Neuronal stem cell (in vitro differentiated cells): ENCODE results near the gene PIM2.

ENCODE experiments used
- DNase-seq: peaks from one replicate; pipeline ENCODE4 v3.0.0-alpha.2; 2013; ENCODE audit warnings: low spot score
- H2AFZ ChIP-seq: one replicate; pipeline ENCODE4 v1.6.1; 2013; ENCODE audit warnings: mild to moderate bottlenecking, low read length, inconsistent platforms
- H2AK5ac ChIP-seq: 2 replicates; pipeline ENCODE4 v1.6.1; 2013; ENCODE audit warnings: low read depth, mild to moderate bottlenecking, inconsistent platforms, low read length, moderate library complexity, mixed read lengths
- H2BK120ac ChIP-seq: 2 replicates; pipeline ENCODE4 v1.6.1; 2013; ENCODE audit warnings: low read depth, mild to moderate bottlenecking, inconsistent platforms, low read length, moderate library complexity, mixed read lengths
- H2BK12ac ChIP-seq: one replicate; pipeline ENCODE4 v1.6.1; 2013; ENCODE audit warnings: low read length, inconsistent platforms
- H2BK15ac ChIP-seq: 2 replicates; pipeline ENCODE4 v1.6.1; 2013; ENCODE audit warnings: mild to moderate bottlenecking, low read length, inconsistent platforms, mixed read lengths
- H2BK5ac ChIP-seq: one replicate; pipeline ENCODE4 v1.6.1; 2013; ENCODE audit warnings: inconsistent platforms, mild to moderate bottlenecking, low read length, moderate library complexity
- H3K14ac ChIP-seq: one replicate; pipeline ENCODE4 v1.6.1; 2013; ENCODE audit warnings: low read length, inconsistent platforms
- H3K18ac ChIP-seq: 2 replicates; pipeline ENCODE4 v1.6.1; 2013; ENCODE audit warnings: low read length, inconsistent platforms
- H3K23ac ChIP-seq: 2 replicates; pipeline ENCODE4 v1.6.1; 2013; ENCODE audit warnings: low read depth, mild to moderate bottlenecking, mixed read lengths, low read length, inconsistent platforms; ENCODE audit not compliant: poor library complexity
- H3K27ac ChIP-seq: replicated peaks from 3 replicates; pipeline ENCODE4 v1.5.1; 2013; ENCODE audit warnings: low read length, inconsistent platforms
- H3K27me3 ChIP-seq, 3 experiments: 2 replicates each; pipeline ENCODE4 v1.6.1; 2013; ENCODE audit warnings: low read length in 3 of 3, mild to moderate bottlenecking in 2 of 3, inconsistent platforms in 1 of 3, low read depth in 1 of 3, mixed read lengths in 1 of 3, moderate library complexity in 1 of 3; ENCODE audit not compliant: control insufficient read depth in 3 of 3, insufficient read depth in 3 of 3
- H3K36me3 ChIP-seq, 2 donors: replicated peaks in 1 of 2; 2 replicates each; pipeline ENCODE4 v1.6.1; 2013; ENCODE audit warnings: low read length in 2 of 2; ENCODE audit not compliant: control insufficient read depth in 2 of 2, insufficient read depth in 2 of 2
- H3K4ac ChIP-seq: 2 replicates; pipeline ENCODE4 v1.6.1; 2013; ENCODE audit warnings: inconsistent platforms, mild to moderate bottlenecking, low read length, moderate library complexity
- H3K4me1 ChIP-seq, 2 donors: 1 replicate in 1 of 2; 2 replicates in 1 of 2; pipeline ENCODE4 v1.6.1; 2013; ENCODE audit warnings: low read length in 2 of 2, low read depth in 1 of 2; ENCODE audit not compliant: control insufficient read depth in 2 of 2, insufficient read depth in 1 of 2
- H3K4me2 ChIP-seq: one replicate; pipeline ENCODE4 v1.6.1; 2013; ENCODE audit warnings: mild to moderate bottlenecking, low read length, inconsistent platforms; ENCODE audit not compliant: insufficient read depth, poor library complexity, severe bottlenecking
- H3K4me3 ChIP-seq, 2 donors: 2 replicates each; pipeline ENCODE4 v1.5.1; 2013; ENCODE audit warnings: low read length in 2 of 2, mild to moderate bottlenecking in 2 of 2, inconsistent platforms in 1 of 2, moderate library complexity in 1 of 2
- H3K79me1 ChIP-seq: one replicate; pipeline ENCODE4 v1.6.1; 2013; ENCODE audit warnings: low read depth, mild to moderate bottlenecking, inconsistent platforms, low read length, moderate library complexity
- H3K9ac ChIP-seq: one replicate; pipeline ENCODE4 v1.6.1; 2013; ENCODE audit warnings: mild to moderate bottlenecking, low read depth, low read length, inconsistent platforms; ENCODE audit not compliant: poor library complexity
- H3K9me3 ChIP-seq, 2 donors: replicated peaks in 1 of 2; 2 replicates each; pipeline versions ENCODE3 to v1.6.1; 2013; ENCODE audit warnings: low read length in 2 of 2, mild to moderate bottlenecking in 2 of 2, inconsistent platforms in 1 of 2, low read depth in 1 of 2, mixed read lengths in 1 of 2, moderate library complexity in 1 of 2; ENCODE audit not compliant: control insufficient read depth in 2 of 2, insufficient read depth in 1 of 2
- H4K8ac ChIP-seq: one replicate; pipeline ENCODE4 v1.6.1; 2013; ENCODE audit warnings: low read depth, mild to moderate bottlenecking, inconsistent platforms, low read length, moderate library complexity
- H4K91ac ChIP-seq: one replicate; pipeline ENCODE4 v1.6.1; 2013; ENCODE audit warnings: low read length, low read depth, mild to moderate bottlenecking, inconsistent platforms; ENCODE audit not compliant: poor library complexity
- WGBS, 2 donors: extraction: QIAGEN DNeasy Blood & Tissue Kit; methylation state at CpG; one replicate each; pipeline ENCODE4 v1.1.7; 2013; ENCODE audit warnings: missing lambda C conversion rate in 2 of 2, mixed read lengths in 1 of 2; ENCODE audit not compliant: insufficient read length in 2 of 2, insufficient replicate concordance in 1 of 2; ENCODE audit errors: extremely low coverage in 2 of 2; 5-methylcytosine and 5-hydroxymethylcytosine counted together

The PIM2 gene

DNA sequence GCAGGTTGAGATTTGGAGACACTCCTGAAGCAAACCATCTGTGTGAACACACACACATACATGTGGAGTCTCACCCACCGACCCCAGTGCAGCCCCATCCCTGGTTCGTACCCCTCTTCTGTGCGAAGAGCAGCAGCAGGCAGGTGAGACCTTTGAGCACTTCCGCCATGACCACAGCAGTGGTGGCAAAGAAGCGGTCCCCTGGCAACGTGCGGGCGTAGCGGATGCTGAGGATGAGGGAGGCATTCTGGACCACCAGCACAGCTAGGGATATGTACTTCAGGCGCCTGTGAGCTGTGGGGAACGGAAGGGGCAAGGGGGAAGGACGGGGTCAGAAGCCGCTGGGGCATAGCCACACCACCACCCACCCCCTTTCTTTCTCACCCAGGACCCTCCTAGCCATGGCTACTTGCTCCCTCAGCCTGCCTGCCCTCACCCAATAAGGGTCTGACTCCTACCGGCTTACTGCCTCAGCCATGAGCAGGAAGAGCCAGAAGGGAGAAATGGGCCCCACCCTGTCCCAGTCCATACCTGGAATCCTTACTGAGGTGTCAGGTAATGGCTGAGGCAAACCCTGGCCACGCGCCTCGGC is 9.0 kb downstream of the PIM2 start:
- no peak overlapping the region for H2BK5ac ChIP-seq
- no peak overlapping the region for H3K9ac ChIP-seq
- no peak overlapping the region for H3K4ac ChIP-seq
- H3K27ac ChIP-seq: no peak overlapping the region
- peak overlapping the region in 1 of 2 donors; percentile 14 for H3K4me3 ChIP-seq
- H3K14ac ChIP-seq: no peak overlapping the region
- no peaks in the 10 kb centered on the region for H3K79me1 ChIP-seq
- no peaks in the 10 kb centered on the region for H3K27me3 ChIP-seq
- H3K4me2 ChIP-seq: no peak overlapping the region
- no peak overlapping the region for H2AFZ ChIP-seq
- H3K36me3 ChIP-seq: peaks cover 0 to 35% of the 10 kb centered on the region in 2 donors
- no CpG with 5 or more reads among the region's 17 CpGs for WGBS, 2 donors
- H3K23ac ChIP-seq: peak overlapping the region; percentile 55
- H2BK12ac ChIP-seq: no peak overlapping the region
- no peak overlapping the region for H4K91ac ChIP-seq
- no peak overlapping the region for H4K8ac ChIP-seq
- no peak for DNase-seq
- H3K18ac ChIP-seq: no peak overlapping the region
- no peak overlapping the region for H2AK5ac ChIP-seq
- H3K4me1 ChIP-seq: no peaks in the 10 kb centered on the region
- H2BK120ac ChIP-seq: no peak overlapping the region
- no peak overlapping the region for H2BK15ac ChIP-seq
- no peaks in the 10 kb centered on the region for H3K9me3 ChIP-seq

DNA sequence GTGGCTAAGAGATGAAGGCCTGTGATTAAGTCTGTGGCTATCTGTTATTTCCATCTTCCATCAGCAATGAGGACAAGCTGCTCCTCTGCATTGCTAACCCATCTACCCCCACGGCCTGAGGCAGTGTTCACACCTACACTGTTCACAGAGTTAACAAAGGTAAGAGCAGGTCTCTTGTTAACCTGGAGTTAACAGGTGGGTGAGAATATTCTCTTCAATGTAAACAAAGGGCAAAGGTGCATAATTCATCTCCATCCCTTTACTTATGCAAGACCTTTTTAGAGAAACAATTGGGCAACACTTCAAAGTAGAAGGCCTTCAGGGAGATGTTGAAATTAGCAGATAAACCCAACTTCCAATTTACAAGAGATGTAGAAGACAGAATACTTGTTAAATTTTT is 10.2 kb downstream of the PIM2 start:
- H2AFZ ChIP-seq: no peak overlapping the region
- no peak overlapping the region for H2BK15ac ChIP-seq
- H4K8ac ChIP-seq: no peak overlapping the region
- no peak overlapping the region for H4K91ac ChIP-seq
- H3K18ac ChIP-seq: no peak overlapping the region
- no peak overlapping the region for H2BK5ac ChIP-seq
- H3K23ac ChIP-seq: no peak overlapping the region
- H3K9ac ChIP-seq: no peak overlapping the region
- no peak overlapping the region for H2BK12ac ChIP-seq
- peaks cover 0 to 36% of the 10 kb centered on the region in 2 donors for H3K36me3 ChIP-seq
- H2AK5ac ChIP-seq: no peak overlapping the region
- H3K4me3 ChIP-seq: no peak overlapping the region
- DNase-seq: no peak
- no peaks in the 10 kb centered on the region for H3K27me3 ChIP-seq
- no peak overlapping the region for H3K27ac ChIP-seq
- no CpG with 5 or more reads among the region's 1 CpG for WGBS, 2 donors
- no peaks in the 10 kb centered on the region for H3K9me3 ChIP-seq
- H2BK120ac ChIP-seq: no peak overlapping the region
- no peaks in the 10 kb centered on the region for H3K79me1 ChIP-seq
- H3K14ac ChIP-seq: no peak overlapping the region
- no peak overlapping the region for H3K4ac ChIP-seq
- H3K4me2 ChIP-seq: no peak overlapping the region
- no peaks in the 10 kb centered on the region for H3K4me1 ChIP-seq

DNA sequence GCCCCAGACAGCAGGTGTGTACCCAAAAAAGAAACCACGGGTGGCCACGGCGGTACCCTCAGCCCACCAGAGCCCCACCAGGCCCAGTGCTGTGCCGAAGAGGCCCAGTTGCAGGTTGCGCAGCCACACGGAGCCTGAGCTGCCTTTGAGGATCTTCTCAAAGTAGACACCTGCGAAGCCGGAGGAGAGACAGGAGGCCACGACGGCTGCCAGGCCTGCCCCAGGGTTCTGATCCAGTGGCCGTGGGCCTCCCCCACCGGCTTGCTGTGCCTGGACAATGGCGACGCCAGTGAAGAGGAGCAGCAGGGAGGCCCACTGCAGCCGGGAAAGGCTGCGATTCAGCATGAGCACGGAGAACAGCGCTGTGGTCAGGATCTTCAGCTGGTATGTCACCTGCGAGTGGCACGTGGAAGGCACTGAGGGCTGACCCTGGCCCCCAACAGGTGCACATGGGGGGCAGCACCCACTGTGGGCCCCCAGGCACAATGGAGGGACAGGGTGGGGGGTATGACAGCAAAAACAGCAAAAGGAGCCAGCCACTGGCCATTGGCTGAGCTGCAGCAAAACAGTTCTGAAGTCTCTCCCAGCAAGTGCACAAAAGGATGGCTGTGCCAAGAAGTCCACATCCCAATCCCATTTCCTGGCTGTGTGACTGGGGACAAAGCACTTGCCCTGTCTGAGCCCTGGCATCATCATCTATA is 13.6 kb downstream of the PIM2 start:
- H3K23ac ChIP-seq: no peak overlapping the region
- no peak overlapping the region for H2AK5ac ChIP-seq
- no peak overlapping the region for H2BK15ac ChIP-seq
- no peak overlapping the region for H3K14ac ChIP-seq
- no peak overlapping the region for H3K27ac ChIP-seq
- no peak overlapping the region for H3K9ac ChIP-seq
- H3K4me3 ChIP-seq: no peak overlapping the region
- no peaks in the 10 kb centered on the region for H3K4me1 ChIP-seq
- H3K9me3 ChIP-seq: no peaks in the 10 kb centered on the region
- H2BK120ac ChIP-seq: no peak overlapping the region
- peaks cover 8 to 64% of the 10 kb centered on the region in 2 donors for H3K36me3 ChIP-seq
- H3K18ac ChIP-seq: no peak overlapping the region
- H4K91ac ChIP-seq: no peak overlapping the region
- WGBS, 2 donors: no CpG with 5 or more reads among the region's 20 CpGs
- H2BK12ac ChIP-seq: no peak overlapping the region
- H3K4ac ChIP-seq: no peak overlapping the region
- DNase-seq: no peak
- H3K4me2 ChIP-seq: no peak overlapping the region
- H3K79me1 ChIP-seq: peaks cover 1% of the 10 kb centered on the region
- no peak overlapping the region for H4K8ac ChIP-seq
- no peaks in the 10 kb centered on the region for H3K27me3 ChIP-seq
- H2BK5ac ChIP-seq: no peak overlapping the region
- H2AFZ ChIP-seq: no peak overlapping the region

DNA sequence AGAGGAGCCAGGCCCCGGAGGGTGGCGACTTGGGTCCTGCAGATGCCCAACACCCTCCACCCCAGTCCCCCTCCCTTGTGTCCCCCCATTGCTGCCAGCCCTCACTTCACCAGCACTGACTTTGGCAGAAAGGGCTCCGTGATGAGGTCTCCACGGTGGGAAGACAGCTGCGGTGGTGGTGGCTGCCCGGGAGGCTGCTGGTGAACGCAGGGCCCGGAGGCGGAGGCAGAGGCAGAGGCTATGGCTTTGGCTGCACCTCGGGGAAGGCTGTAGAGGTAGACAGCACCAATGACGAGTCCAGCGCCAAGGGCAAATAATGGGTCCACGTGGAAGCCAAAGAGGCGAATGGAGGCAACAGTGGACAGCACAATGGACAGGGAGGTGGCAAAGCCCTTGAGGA is 14.2 kb downstream of the PIM2 start:
- Histone ChIP-seq H3K79me1 (peaks cover 1% of the 10 kb centered on the region), H4K8ac (no peak overlapping the region), H3K18ac (no peak overlapping the region), H3K9me3 (no peaks in the 10 kb centered on the region), H2AFZ (no peak overlapping the region), H2BK15ac (no peak overlapping the region), H3K4me1 (no peaks in the 10 kb centered on the region), H3K4ac (no peak overlapping the region), H3K9ac (no peak overlapping the region), H3K27me3 (no peaks in the 10 kb centered on the region), H2BK12ac (no peak overlapping the region), H4K91ac (no peak overlapping the region), H3K4me2 (no peak overlapping the region), H2BK120ac (no peak overlapping the region), H3K14ac (no peak overlapping the region), H3K36me3 (peaks cover 8 to 65% of the 10 kb centered on the region in 2 donors), H2AK5ac (no peak overlapping the region), H3K4me3 (no peak overlapping the region), H3K23ac (no peak overlapping the region), H3K27ac (no peak overlapping the region), H2BK5ac (no peak overlapping the region)
- DNase-seq: no peak
- no CpG with 5 or more reads among the region's 14 CpGs for WGBS, 2 donors
